AG04449 (cell line): ENCODE results near the gene IP6K3.

Experiments used
- CTCF ChIA-PET: fragments of 350-600 bp; formaldehyde crosslinking; extraction: SDS; loops from one replicate; lab custom pipeline; 2021; ENCODE audit warnings: antibody characterized with exemption; lab: Yijun Ruan, JAX
- POLR2A ChIA-PET: fragments of 400-600, 350-600 bp; formaldehyde crosslinking; extraction: SDS; loops from one replicate; lab custom pipeline; 2020; ENCODE audit warnings: antibody characterized with exemption, inconsistent platforms; lab: Yijun Ruan, JAX
- DNase-seq: peaks from one replicate; pipeline ENCODE4 v3.0.0-alpha.2; 2010; ENCODE audit warnings: low read depth, low spot score
- H3K4me3 ChIP-seq: 2 replicates; pipeline ENCODE4 v1.5.1; 2011; ENCODE audit warnings: low read depth, mild to moderate bottlenecking, control low read depth, low read length
- CTCF ChIP-seq: IDR thresholded peaks from one replicate; pipeline ENCODE4 v1.5.1; 2011; ENCODE audit warnings: mild to moderate bottlenecking, moderate library complexity, low read length, control low read depth, inconsistent platforms; ENCODE audit not compliant: insufficient read depth; ENCODE audit errors: missing control alignments

IP6K3 gene

DNA sequence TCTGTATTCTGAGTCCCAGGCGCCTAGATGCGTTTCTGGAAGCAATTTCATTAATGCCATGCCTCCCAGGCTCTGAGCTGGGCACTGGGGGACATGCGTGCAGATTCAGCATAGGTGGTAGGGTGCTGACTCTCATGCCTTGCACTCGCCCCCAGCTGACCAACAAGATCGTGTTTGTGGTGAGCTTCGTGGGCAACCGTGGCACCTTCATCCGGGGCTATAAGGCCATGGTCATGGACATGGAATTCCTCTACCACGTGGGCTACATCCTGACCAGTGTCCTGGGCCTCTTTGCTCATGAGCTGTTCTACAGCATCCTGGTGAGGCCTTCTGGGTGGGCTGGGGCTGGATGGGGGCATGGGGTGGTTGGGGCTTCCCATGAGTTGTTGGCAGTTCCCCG, 56.8 kb downstream of the IP6K3 start:
- POLR2A ChIA-PET: no interaction called here
- no peak overlapping the region for H3K4me3 ChIP-seq
- CTCF ChIA-PET: interaction anchor here (1.1 to 12.5 kb wide), 4 partner anchors 11 to 102 kb away, joined by 7 to 161 read pairs (median 10); no protein-coding TSS in a partner anchor
- no peak for DNase-seq
- TF ChIP-seq CTCF: no peak

GRCh38 chr6:33689148-33689494, 57.6 kb downstream of the IP6K3 start:
- TF ChIP-seq CTCF: no peak
- CTCF ChIA-PET: interaction anchor here (2.5 to 12.5 kb wide), 2 partner anchors 11 to 101 kb away, joined by 13 to 161 read pairs; no protein-coding TSS in a partner anchor
- DNase-seq: no peak
- POLR2A ChIA-PET: no interaction called here
- H3K4me3 ChIP-seq: no peak overlapping the region

DNA sequence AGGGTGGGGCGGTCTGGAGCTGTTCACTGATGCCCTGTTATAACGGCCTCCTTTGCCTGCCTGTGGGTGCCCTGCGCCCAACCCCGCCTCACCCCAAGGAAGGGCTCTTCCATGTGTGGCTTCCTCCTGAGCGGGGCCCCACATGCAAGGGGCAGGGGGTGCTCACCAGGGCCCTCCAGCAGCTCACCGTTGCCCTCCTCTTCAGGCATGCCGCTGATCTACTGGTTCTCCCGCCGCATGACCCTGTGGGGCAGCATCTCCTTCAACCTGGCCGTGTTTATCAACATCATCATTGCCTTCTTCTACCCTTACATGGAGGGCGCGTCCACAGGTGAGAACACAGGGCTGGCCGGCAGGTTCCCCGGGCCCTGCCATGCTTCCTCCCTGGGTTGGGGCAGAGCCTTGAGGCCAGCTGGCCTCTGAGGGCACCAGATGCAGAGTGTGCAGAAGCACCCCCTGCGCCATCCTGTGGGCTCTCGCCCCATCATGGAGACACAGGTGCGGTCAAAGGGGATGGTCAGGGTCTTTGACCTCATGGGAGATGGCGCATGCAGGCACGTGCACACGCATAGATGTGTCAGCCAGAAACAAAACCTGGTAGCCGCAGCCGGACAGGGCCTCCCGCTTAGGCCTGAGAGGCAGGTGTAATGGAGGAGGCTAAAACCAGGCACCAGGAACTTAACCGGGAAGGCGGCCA, 58.1 kb downstream of the IP6K3 start:
- TF ChIP-seq CTCF: no peak
- H3K4me3 ChIP-seq: no peak overlapping the region
- CTCF ChIA-PET: interaction anchor here (1.2 to 12.5 kb wide), 3 partner anchors 12 to 101 kb away, joined by 4 to 161 read pairs (median 13); no protein-coding TSS in a partner anchor
- POLR2A ChIA-PET: no interaction called here
- no peak for DNase-seq

- ChIA-PET CTCF (interaction anchor here (1.2 to 12.5 kb wide), 2 partner anchors 13 to 100 kb away, joined by 4 to 161 read pairs; no protein-coding TSS in a partner anchor), POLR2A (no interaction called here)
These were observed 58.7 kb downstream of the IP6K3 start for GRCh38 chr6:33688006-33688405.

GRCh38 chr6:33686981-33687975, 59.4 kb downstream of the IP6K3 start:
- CTCF ChIA-PET: interaction anchor here (0.8 to 12.5 kb wide), 5 partner anchors 10 to 100 kb away, joined by 3 to 161 read pairs (median 4); no protein-coding TSS in a partner anchor
- H3K4me3 ChIP-seq: no peak overlapping the region
- no peak for DNase-seq
- TF ChIP-seq CTCF: no peak
- POLR2A ChIA-PET: no interaction called here

More at GRCh38 chr6:33688006-33688405, 58.7 kb downstream of the IP6K3 start:
- no peak for TF ChIP-seq CTCF
- DNase-seq: no peak
- H3K4me3 ChIP-seq: no peak overlapping the region
